GM19043 (cell line): ENCODE data around the gene RACGAP1.

ENCODE experiments used
- ATAC-seq: cut with Tn5 transposase; IDR thresholded peaks from one replicate; pipeline ENCODE4 v1.9.1; 2021; ENCODE audit warnings: low read depth; ENCODE audit not compliant: unreplicated experiment

Gene RACGAP1

GRCh38 chr12:50056639-50056976, 31.3 kb upstream of the RACGAP1 start:
- no peak for ATAC-seq

GRCh38 chr12:50055831-50056638, 30.7 kb upstream of the RACGAP1 start:
- no peak for ATAC-seq

- no peak for ATAC-seq
Measured at GRCh38 chr12:50053583-50053982, 28.3 kb upstream of the RACGAP1 start.

GRCh38 chr12:50052964-50053363, 27.7 kb upstream of the RACGAP1 start:
- ATAC-seq = no peak

- no peak for ATAC-seq
Measured at GRCh38 chr12:50052544-50052943, 27.2 kb upstream of the RACGAP1 start.

GRCh38 chr12:50051101-50051806, 26.0 kb upstream of the RACGAP1 start:
- ATAC-seq = no peak

- no peak for ATAC-seq
Measured at GRCh38 chr12:50050410-50051098, 25.3 kb upstream of the RACGAP1 start.

GRCh38 chr12:50050119-50050385, 24.8 kb upstream of the RACGAP1 start:
- ATAC-seq = no peak

- no peak for ATAC-seq
Measured at GRCh38 chr12:50049254-50050118, 24.2 kb upstream of the RACGAP1 start.

GRCh38 chr12:50047693-50048250, 22.5 kb upstream of the RACGAP1 start:
- no peak for ATAC-seq

- no peak for ATAC-seq
Measured at GRCh38 chr12:50043854-50044253, 18.6 kb upstream of the RACGAP1 start.

GRCh38 chr12:50043308-50043707, 18.0 kb upstream of the RACGAP1 start:
- no peak for ATAC-seq

GRCh38 chr12:50042693-50043092, 17.4 kb upstream of the RACGAP1 start:
- ATAC-seq = no peak

GRCh38 chr12:50041962-50042361, 16.7 kb upstream of the RACGAP1 start:
- ATAC-seq = no peak

- no peak for ATAC-seq
Measured at GRCh38 chr12:50041062-50041860, 16.0 kb upstream of the RACGAP1 start.

- no peak for ATAC-seq
Measured at GRCh38 chr12:50040657-50041056, 15.4 kb upstream of the RACGAP1 start.

- ATAC-seq = no peak
Measured at GRCh38 chr12:50039151-50039835, 14.0 kb upstream of the RACGAP1 start.

- no peak for ATAC-seq
Measured at GRCh38 chr12:50038336-50038735, 13.0 kb upstream of the RACGAP1 start.
